MM.1S (cell line): ENCODE data around the gene NLK.
"Not testable (repeated sequence)": the region's sequence is repeated elsewhere in the genome, so short reads cannot be mapped to it uniquely, and the experiment has no call there.

Source experiments
- DNase-seq: peaks from one replicate; pipeline ENCODE4 v3.0.0-alpha.2; 2015
- H2AFZ ChIP-seq: fragments of 300-600 bp; sonication (generic); 2 replicates; pipeline ENCODE4 v1.6.0; 2016; ENCODE audit warnings: antibody characterized with exemption, low read length
- H3F3A ChIP-seq: fragments of 300-600 bp; sonication (generic); 2 replicates; pipeline ENCODE4 v1.6.1; 2016; ENCODE audit warnings: mild to moderate bottlenecking, antibody characterized with exemption, low read length, moderate library complexity, mixed read lengths; ENCODE audit not compliant: insufficient read depth
- H3K27ac ChIP-seq: fragments of 300-600 bp; sonication (generic); 2 replicates; pipeline ENCODE4 v1.5.1; 2016; ENCODE audit warnings: mild to moderate bottlenecking, low read length
- H3K27me3 ChIP-seq: fragments of 300-600 bp; sonication (generic); replicated peaks from 2 replicates; pipeline ENCODE4 v1.6.0; 2016; ENCODE audit warnings: low read length; ENCODE audit not compliant: insufficient read depth
- H3K36me3 ChIP-seq: fragments of 300-600 bp; sonication (generic); replicated peaks from 2 replicates; pipeline ENCODE4 v1.6.1; 2016; ENCODE audit warnings: mild to moderate bottlenecking, low read length, mixed read lengths; ENCODE audit not compliant: insufficient read depth
- H3K4me1 ChIP-seq: fragments of 300-600 bp; sonication (generic); 2 replicates; pipeline ENCODE4 v1.6.1; 2016; ENCODE audit warnings: low read length, mixed read lengths
- H3K4me2 ChIP-seq: fragments of 300-600 bp; sonication (generic); 2 replicates; pipeline ENCODE4 v1.6.0; 2016; ENCODE audit warnings: low read depth, low read length
- H3K4me3 ChIP-seq: fragments of 300-600 bp; sonication (generic); 2 replicates; pipeline ENCODE4 v1.5.1; 2016; ENCODE audit warnings: low read length, mixed read lengths
- H3K79me2 ChIP-seq: fragments of 300-600 bp; sonication (generic); 2 replicates; pipeline ENCODE4 v1.6.1; 2016; ENCODE audit warnings: mixed run types, low read length, mixed read lengths
- H3K9ac ChIP-seq: fragments of 300-600 bp; sonication (generic); 2 replicates; pipeline ENCODE4 v1.6.1; 2016; ENCODE audit warnings: low read length, mixed read lengths
- H3K9me2 ChIP-seq: fragments of 300-600 bp; sonication (generic); replicated peaks from 2 replicates; pipeline ENCODE4 v1.6.1; 2016; ENCODE audit warnings: mild to moderate bottlenecking, low read length, mixed read lengths; ENCODE audit not compliant: insufficient read depth
- H3K9me3 ChIP-seq: fragments of 300-600 bp; sonication (generic); replicated peaks from 2 replicates; pipeline ENCODE4 v1.6.1; 2016; ENCODE audit warnings: mild to moderate bottlenecking, low read length, mixed read lengths; ENCODE audit not compliant: insufficient read depth
- H4K20me1 ChIP-seq: fragments of 300-600 bp; sonication (generic); 2 replicates; pipeline ENCODE4 v1.6.1; 2016; ENCODE audit warnings: mild to moderate bottlenecking, low read length, moderate library complexity, mixed read lengths; ENCODE audit not compliant: insufficient read depth
- CTCF ChIP-seq: fragments of 300-600 bp; sonication (generic); IDR thresholded peaks from 2 replicates; pipeline ENCODE4 v1.5.1; 2016; ENCODE audit warnings: antibody characterized with exemption, low read length, mixed read lengths
- EZH2 ChIP-seq: fragments of 300-600 bp; sonication (generic); optimal IDR thresholded peaks from 2 replicates; pipeline ENCODE3; 2017; ENCODE audit warnings: low read depth, mild to moderate bottlenecking, antibody characterized with exemption, low read length, mixed read lengths
- EZH2phosphoT487 ChIP-seq: fragments of 300-600 bp; sonication (generic); IDR thresholded peaks from 2 replicates; pipeline ENCODE4 v1.6.1; 2018; ENCODE audit warnings: antibody characterized with exemption, low read length

The NLK gene

GRCh38 chr17:27997044-27997401 is 45.5 kb upstream of the NLK start:
- Histone ChIP-seq H3K27me3 (no peaks in the 10 kb centered on the region), H3K9me3 (no peaks in the 10 kb centered on the region), H3K4me3 (no peak overlapping the region), H3K9me2 (no peaks in the 10 kb centered on the region), H3K36me3 (no peaks in the 10 kb centered on the region), H2AFZ (no peak overlapping the region), H3K4me1 (no peaks in the 10 kb centered on the region), H4K20me1 (no peaks in the 10 kb centered on the region), H3K4me2 (no peak overlapping the region), H3K79me2 (no peaks in the 10 kb centered on the region), H3K27ac (no peak overlapping the region), H3F3A (no peaks in the 10 kb centered on the region), H3K9ac (no peak overlapping the region)
- DNase-seq, result no peak
- TF ChIP-seq CTCF (no peak), EZH2phosphoT487 (no peak), EZH2 (no peak)

- no peak for DNase-seq
- H3K36me3 ChIP-seq, result no peaks in the 10 kb centered on the region
- no peak overlapping the region for H3K4me3 ChIP-seq
- H3F3A ChIP-seq, result no peaks in the 10 kb centered on the region
- no peak overlapping the region for H3K27ac ChIP-seq
- no peaks in the 10 kb centered on the region for H4K20me1 ChIP-seq
- H3K9ac ChIP-seq, result no peak overlapping the region
- H3K4me2 ChIP-seq, result no peak overlapping the region
- no peaks in the 10 kb centered on the region for H3K27me3 ChIP-seq
- H2AFZ ChIP-seq, result no peak overlapping the region
- no peaks in the 10 kb centered on the region for H3K9me2 ChIP-seq
- TF ChIP-seq EZH2 (no peak), EZH2phosphoT487 (no peak), CTCF (no peak)
- no peaks in the 10 kb centered on the region for H3K4me1 ChIP-seq
- H3K9me3 ChIP-seq, result no peaks in the 10 kb centered on the region
- H3K79me2 ChIP-seq, result no peaks in the 10 kb centered on the region
These were observed 45.0 kb upstream of the NLK start for GRCh38 chr17:27997522-27997921.

GRCh38 chr17:28001149-28001548 is 41.3 kb upstream of the NLK start:
- Histone ChIP-seq H3F3A (no peaks in the 10 kb centered on the region), H3K27ac (no peak overlapping the region), H4K20me1 (no peaks in the 10 kb centered on the region), H3K36me3 (no peaks in the 10 kb centered on the region), H3K4me3 (no peak overlapping the region), H3K9ac (no peak overlapping the region), H3K9me3 (no peaks in the 10 kb centered on the region), H2AFZ (no peak overlapping the region), H3K27me3 (no peaks in the 10 kb centered on the region), H3K9me2 (no peaks in the 10 kb centered on the region), H3K79me2 (no peaks in the 10 kb centered on the region), H3K4me1 (no peaks in the 10 kb centered on the region), H3K4me2 (no peak overlapping the region)
- TF ChIP-seq EZH2 (no peak), CTCF (no peak), EZH2phosphoT487 (no peak)
- peak; percentile 9 for DNase-seq

GRCh38 chr17:28004344-28004743 is 38.1 kb upstream of the NLK start:
- no peak overlapping the region for H3K9ac ChIP-seq
- H3K4me2 ChIP-seq, result no peak overlapping the region
- H3K4me1 ChIP-seq, result no peaks in the 10 kb centered on the region
- H4K20me1 ChIP-seq, result no peaks in the 10 kb centered on the region
- no peaks in the 10 kb centered on the region for H3K9me2 ChIP-seq
- H3K79me2 ChIP-seq, result no peaks in the 10 kb centered on the region
- no peak for DNase-seq
- no peaks in the 10 kb centered on the region for H3K9me3 ChIP-seq
- TF ChIP-seq EZH2 (no peak), EZH2phosphoT487 (no peak), CTCF (no peak)
- H2AFZ ChIP-seq, result no peak overlapping the region
- H3K4me3 ChIP-seq, result no peak overlapping the region
- no peaks in the 10 kb centered on the region for H3F3A ChIP-seq
- no peaks in the 10 kb centered on the region for H3K36me3 ChIP-seq
- no peak overlapping the region for H3K27ac ChIP-seq
- H3K27me3 ChIP-seq, result no peaks in the 10 kb centered on the region

- H4K20me1 ChIP-seq, H3K4me2 ChIP-seq, H3K27me3 ChIP-seq, H2AFZ ChIP-seq, H3K36me3 ChIP-seq, DNase-seq, H3K9me2 ChIP-seq, H3K4me1 ChIP-seq, H3K4me3 ChIP-seq, H3F3A ChIP-seq, H3K9ac ChIP-seq, H3K9me3 ChIP-seq, H3K79me2 ChIP-seq, H3K27ac ChIP-seq: not testable (repeated sequence)
These were observed 34.6 kb upstream of the NLK start for GRCh38 chr17:28007925-28008324.
